Kidney epithelial cell (primary cell): ENCODE measurements around the gene HACD1. TPM values are rescaled to one million over a fixed set of nuclear protein-coding genes. Genes with fewer than 3 reads are reported as not detected.
"Not testable (repeated sequence)": the region's sequence is repeated elsewhere in the genome, so short reads cannot be mapped to it uniquely, and the experiment has no call there.

Source experiments
- DNase-seq: peaks from one replicate; pipeline ENCODE4 v3.0.0-alpha.2; 2010; ENCODE audit warnings: low read depth
- H3K27me3 ChIP-seq: 2 replicates; pipeline ENCODE4 v1.6.0; 2011; ENCODE audit warnings: low read length; ENCODE audit not compliant: control insufficient read depth, insufficient read depth
- H3K36me3 ChIP-seq: 2 replicates; pipeline ENCODE4 v1.5.1; 2011; ENCODE audit warnings: low read length; ENCODE audit not compliant: control insufficient read depth, insufficient read depth
- H3K4me3 ChIP-seq: 2 replicates; pipeline ENCODE4 v1.5.1; 2011; ENCODE audit warnings: low read depth, mild to moderate bottlenecking, control low read depth, low read length
- CTCF ChIP-seq: IDR thresholded peaks from 2 replicates; pipeline ENCODE4 v1.5.1; 2011; ENCODE audit warnings: mild to moderate bottlenecking, moderate library complexity, low read length, control low read depth, inconsistent platforms; ENCODE audit not compliant: insufficient read depth, poor library complexity, severe bottlenecking
- total RNA-seq: library from RNA; depleted of rRNA; stranded (reverse); fragments of >200 nt; gene quantifications from 2 replicates; pipeline ENCODE4 v1.2.3, GENCODE V29; 2015

HACD1 gene
- total RNA-seq, 1 donor from 2014 or later: 16.6 TPM

DNA sequence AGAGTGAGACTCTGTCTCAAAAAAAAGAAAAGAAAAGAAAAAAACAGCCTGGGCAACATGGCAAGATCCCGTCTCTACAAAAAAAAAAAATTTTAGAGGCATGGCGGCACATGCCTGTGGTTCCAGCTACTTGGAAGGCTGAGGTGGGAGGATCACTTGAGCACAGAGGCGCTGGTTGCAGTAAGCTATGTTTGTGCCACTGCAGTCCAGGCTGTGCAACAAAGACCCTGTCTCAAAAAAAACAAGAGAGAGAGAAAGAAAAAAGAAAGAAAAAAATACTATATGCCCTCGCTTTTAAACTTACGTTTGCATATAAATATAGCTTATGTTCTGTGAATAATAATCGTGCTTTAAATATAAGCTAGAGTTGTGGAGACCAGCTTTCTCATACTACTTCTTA lies 11.2 kb downstream of the HACD1 start:
- Histone ChIP-seq H3K36me3 (no peaks in the 10 kb centered on the region), H3K27me3 (no peaks in the 10 kb centered on the region), H3K4me3 (no peak overlapping the region)
- no peak for DNase-seq
- TF ChIP-seq CTCF: no peak

GRCh38 chr10:17599089-17599488 lies 18.1 kb downstream of the HACD1 start:
- no peaks in the 10 kb centered on the region for H3K27me3 ChIP-seq
- no peak overlapping the region for H3K4me3 ChIP-seq
- H3K36me3 ChIP-seq: no peaks in the 10 kb centered on the region
- peak; percentile 29 for TF ChIP-seq CTCF
- DNase-seq: no peak

DNA sequence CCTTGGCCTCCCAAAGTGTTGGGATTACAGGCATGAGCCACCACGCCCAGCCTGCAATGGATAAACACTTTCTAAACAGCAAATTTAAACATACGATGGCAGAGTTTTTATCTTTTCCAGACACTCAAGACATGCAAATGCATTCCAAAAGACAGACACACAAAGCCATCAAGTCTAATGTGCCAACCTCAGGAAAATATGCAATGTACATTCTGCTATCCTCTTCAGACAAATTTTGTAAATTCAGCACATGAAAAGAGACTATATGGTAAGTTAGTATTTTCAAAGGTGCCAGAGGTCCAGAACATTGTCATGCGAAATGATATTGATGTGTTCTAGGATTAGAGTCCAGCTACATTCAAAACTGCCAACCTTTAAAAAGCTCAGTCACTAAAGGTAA lies 19.8 kb downstream of the HACD1 start:
- Histone ChIP-seq H3K27me3 (no peaks in the 10 kb centered on the region), H3K4me3 (no peak overlapping the region), H3K36me3 (no peaks in the 10 kb centered on the region)
- DNase-seq: no peak
- no peak for TF ChIP-seq CTCF

GRCh38 chr10:17590969-17591645 lies 26.1 kb downstream of the HACD1 start:
- Histone ChIP-seq H3K36me3 (no peaks in the 10 kb centered on the region), H3K4me3 (no peak overlapping the region), H3K27me3 (no peaks in the 10 kb centered on the region)
- no peak for DNase-seq
- no peak for TF ChIP-seq CTCF

DNA sequence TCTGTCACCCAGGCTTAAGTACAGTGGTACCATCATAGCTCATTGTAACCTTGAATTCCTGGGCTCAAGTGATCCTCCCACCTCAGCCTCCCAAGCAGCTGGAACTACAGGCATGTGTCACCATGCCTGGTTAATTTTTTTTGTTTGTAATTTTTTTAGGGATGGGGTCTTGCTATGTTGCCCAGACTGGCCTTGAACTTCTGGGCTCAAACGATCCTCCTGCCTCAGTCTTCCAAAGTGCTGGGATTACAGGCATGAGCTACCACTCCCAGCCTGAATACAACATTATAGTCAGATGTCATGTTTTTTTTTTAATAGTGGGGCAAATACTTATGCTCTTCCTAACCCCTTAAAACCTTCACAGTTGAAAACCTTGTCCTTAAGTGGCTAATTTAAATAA lies 27.9 kb downstream of the HACD1 start:
- H3K27me3 ChIP-seq, H3K4me3 ChIP-seq, H3K36me3 ChIP-seq, DNase-seq: not testable (repeated sequence)

- TF ChIP-seq CTCF: no peak
- Histone ChIP-seq H3K4me3 (no peak overlapping the region), H3K27me3 (no peaks in the 10 kb centered on the region), H3K36me3 (no peaks in the 10 kb centered on the region)
- DNase-seq: no peak
Measured at GRCh38 chr10:17588420-17588819, 28.8 kb downstream of the HACD1 start.

DNA sequence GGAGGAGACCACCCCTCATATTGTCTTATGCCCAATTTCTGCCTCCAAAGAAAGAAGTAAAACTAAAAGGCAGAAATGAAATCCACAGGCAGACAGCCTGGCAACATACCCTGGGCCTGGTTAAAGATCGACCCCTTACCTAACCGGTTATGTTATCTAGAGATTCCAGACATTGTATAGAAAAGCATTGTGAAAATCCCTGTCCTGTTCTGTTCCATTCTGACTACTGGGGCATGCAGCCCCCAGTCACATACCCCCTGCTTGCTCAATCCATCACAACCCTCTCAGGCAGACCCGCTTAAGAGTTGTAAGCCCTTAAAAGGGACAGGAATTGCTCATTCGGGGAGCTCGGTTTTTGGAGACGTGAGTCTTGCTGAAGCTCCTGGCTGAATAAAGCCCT lies 29.9 kb downstream of the HACD1 start:
- not testable (repeated sequence) for H3K4me3 ChIP-seq, H3K36me3 ChIP-seq, H3K27me3 ChIP-seq, DNase-seq
